HUES6 (cell line): ENCODE data around the gene TXNRD1.

Experiments used
- H3K27ac ChIP-seq: 2 replicates; pipeline ENCODE4 v1.7.0; 2013; ENCODE audit warnings: low read depth, mild to moderate bottlenecking, low read length, inconsistent platforms
- H3K27me3 ChIP-seq: 2 replicates; pipeline ENCODE4 v1.6.1; 2013; ENCODE audit warnings: low read length; ENCODE audit not compliant: control insufficient read depth, insufficient read depth
- H3K36me3 ChIP-seq: 2 replicates; pipeline ENCODE4 v1.6.1; 2013; ENCODE audit warnings: low read length; ENCODE audit not compliant: control insufficient read depth, insufficient read depth
- H3K4me1 ChIP-seq: 2 replicates; pipeline ENCODE4 v1.6.1; 2013; ENCODE audit warnings: low read length; ENCODE audit not compliant: control insufficient read depth, insufficient read depth
- H3K4me3 ChIP-seq: 2 replicates; pipeline ENCODE4 v1.5.1; 2013; ENCODE audit warnings: low read depth, low read length
- H3K9ac ChIP-seq: one replicate; pipeline ENCODE4 v1.6.1; 2013; ENCODE audit warnings: mild to moderate bottlenecking, low read length
- H3K9me3 ChIP-seq: 2 replicates; pipeline ENCODE4 v1.6.1; 2013; ENCODE audit warnings: low read depth, low read length; ENCODE audit not compliant: control insufficient read depth, insufficient read depth

TXNRD1 gene

DNA sequence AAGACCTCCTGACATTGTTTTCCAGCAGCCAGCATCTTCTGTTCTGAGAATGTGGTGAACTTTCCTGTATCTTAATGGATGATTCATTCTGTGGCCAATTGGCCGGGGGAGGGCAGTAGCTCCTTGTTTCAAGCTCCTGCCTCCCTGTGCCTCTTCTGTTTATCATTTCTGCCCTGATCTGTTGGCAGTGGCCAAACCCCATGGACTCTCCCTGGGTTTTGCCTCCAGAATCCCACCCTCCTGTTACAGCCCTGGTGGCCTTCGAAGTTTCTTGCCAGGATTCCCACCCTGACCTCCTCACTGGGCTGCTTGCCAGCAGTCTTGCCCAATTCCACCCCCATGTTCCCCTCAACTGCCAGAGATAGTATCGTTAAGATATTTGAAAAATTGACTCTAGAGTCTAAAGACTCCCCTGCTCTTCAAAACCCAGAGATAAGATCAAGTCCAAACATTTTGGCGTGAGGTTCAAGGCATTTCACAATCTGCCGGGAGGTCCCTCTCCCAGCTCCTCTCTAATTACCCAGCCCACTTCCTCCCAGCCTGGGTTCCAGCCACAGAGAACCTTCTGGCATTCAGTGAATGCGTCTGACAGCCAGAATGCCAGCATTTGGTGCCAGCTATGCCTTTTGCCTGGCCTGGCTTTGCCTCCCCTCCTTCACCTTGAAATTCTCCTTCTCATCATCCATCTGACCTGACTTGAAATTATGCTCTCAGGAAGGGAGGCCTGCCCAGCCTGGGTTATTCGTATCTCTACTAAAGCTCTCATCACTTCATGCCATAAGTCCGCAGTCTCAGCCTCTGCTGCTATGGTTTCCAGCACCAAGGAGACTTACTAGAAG lies 37.7 kb upstream of the TXNRD1 start:
- Histone ChIP-seq H3K4me1 (no peaks in the 10 kb centered on the region), H3K9me3 (peaks cover 3% of the 10 kb centered on the region; the same call in 1 of the 2 replicates), H3K36me3 (no peaks in the 10 kb centered on the region), H3K9ac (no peak overlapping the region), H3K4me3 (no peak overlapping the region), H3K27me3 (no peaks in the 10 kb centered on the region), H3K27ac (no peak overlapping the region)

DNA sequence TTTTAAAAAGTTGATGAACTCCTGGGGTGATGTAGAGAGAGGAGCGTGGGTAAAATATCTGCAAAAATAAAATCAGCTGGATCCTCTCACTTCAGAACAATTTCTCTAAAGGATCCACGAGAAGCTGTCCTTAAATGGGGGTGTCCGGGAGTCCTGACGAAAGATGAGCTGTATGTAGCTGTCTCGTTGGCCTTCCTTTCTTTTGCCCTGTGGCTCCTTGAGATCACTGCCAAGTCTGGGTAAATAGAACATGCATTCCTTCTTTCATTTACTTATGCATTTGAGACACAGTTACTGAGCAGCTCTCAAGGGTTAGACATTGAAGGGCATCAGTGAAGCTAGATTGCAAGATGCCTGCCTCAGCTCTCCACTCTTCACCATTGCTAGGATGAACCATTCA lies 35.2 kb upstream of the TXNRD1 start:
- Histone ChIP-seq H3K4me1 (no peaks in the 10 kb centered on the region), H3K9ac (no peak overlapping the region), H3K9me3 (peaks cover 20% of the 10 kb centered on the region), H3K4me3 (no peak overlapping the region), H3K27me3 (no peaks in the 10 kb centered on the region), H3K36me3 (no peaks in the 10 kb centered on the region), H3K27ac (no peak overlapping the region)

DNA sequence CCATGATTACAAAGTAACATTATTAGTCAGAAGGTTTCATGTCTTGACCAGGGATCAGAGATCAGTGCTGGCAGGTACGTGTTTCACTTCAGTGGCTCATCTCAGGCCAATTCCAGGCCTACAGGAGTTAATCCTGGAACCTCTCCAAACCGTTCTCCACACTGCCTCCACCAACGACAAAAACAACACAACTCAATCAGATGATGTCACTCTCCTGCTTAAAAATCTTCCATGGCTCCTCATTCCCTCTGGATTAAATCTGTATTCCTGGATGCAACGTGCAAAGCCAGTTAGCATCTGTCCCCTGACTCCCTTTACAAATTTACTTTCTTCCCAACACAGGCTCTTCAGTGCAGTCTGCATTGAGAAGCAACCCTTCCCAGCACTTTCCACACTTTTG lies 34.3 kb upstream of the TXNRD1 start:
- H3K9me3 ChIP-seq, result peaks cover 20% of the 10 kb centered on the region
- no peaks in the 10 kb centered on the region for H3K4me1 ChIP-seq
- no peaks in the 10 kb centered on the region for H3K27me3 ChIP-seq
- no peaks in the 10 kb centered on the region for H3K36me3 ChIP-seq
- H3K9ac ChIP-seq, result no peak overlapping the region
- H3K4me3 ChIP-seq, result no peak overlapping the region
- no peak overlapping the region for H3K27ac ChIP-seq

DNA sequence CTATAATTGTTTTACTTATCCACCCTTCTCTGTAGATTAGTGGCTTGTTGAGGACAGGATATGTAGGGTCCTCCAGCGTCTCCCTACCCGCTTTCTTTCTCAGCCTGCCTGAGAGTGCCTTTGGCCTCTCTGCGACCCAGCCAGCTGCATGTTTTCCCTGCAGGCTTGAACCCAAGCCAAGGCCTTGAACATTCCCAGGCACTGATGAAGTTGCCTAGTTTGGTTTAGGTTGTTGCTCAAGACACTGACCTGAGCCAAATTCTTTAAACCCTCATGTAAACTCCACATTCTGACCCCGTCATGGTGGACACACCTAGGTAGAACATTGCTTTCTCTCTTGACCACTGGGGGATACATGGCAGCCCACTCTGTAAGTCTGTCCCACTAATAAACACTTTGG lies 33.4 kb upstream of the TXNRD1 start:
- no peaks in the 10 kb centered on the region for H3K27me3 ChIP-seq
- H3K4me1 ChIP-seq, result no peaks in the 10 kb centered on the region
- H3K9me3 ChIP-seq, result peaks cover 20% of the 10 kb centered on the region
- no peak overlapping the region for H3K27ac ChIP-seq
- no peak overlapping the region for H3K9ac ChIP-seq
- H3K4me3 ChIP-seq, result no peak overlapping the region
- no peaks in the 10 kb centered on the region for H3K36me3 ChIP-seq

DNA sequence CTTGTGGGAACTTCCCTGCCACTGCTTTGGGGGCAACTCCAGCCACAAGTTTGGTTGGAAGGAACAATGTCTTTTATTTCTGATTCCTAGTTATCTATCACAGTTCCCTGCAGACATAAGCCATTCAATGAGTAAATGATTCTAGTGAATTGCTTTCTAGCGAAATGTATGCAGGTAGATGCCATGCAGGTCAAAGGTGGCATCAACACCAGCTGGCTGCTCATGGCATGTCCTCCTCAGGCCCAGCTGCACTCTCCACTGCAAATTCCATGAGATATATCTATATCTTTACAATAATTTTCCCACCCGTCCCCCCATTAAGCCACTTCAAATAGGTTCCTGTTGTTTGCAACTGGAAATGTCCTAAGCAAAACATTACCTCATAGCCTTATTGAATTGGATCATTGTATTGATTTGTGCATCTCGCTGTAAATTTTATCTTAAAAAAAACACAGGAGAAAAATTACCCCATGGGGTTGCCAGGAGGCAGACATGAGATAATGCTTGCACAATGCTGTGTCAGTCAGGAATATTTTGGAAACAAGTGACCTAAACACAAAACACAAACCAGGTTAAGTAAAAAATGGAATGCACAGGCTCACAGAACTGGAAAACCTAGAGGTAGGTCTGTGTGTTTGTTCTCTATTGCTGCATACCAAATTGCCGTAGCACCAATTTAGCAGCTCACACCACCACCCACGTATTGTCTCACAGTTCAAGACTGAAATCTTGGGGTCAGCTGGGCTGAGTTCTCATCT lies 32.8 kb upstream of the TXNRD1 start:
- no peak overlapping the region for H3K4me3 ChIP-seq

DNA sequence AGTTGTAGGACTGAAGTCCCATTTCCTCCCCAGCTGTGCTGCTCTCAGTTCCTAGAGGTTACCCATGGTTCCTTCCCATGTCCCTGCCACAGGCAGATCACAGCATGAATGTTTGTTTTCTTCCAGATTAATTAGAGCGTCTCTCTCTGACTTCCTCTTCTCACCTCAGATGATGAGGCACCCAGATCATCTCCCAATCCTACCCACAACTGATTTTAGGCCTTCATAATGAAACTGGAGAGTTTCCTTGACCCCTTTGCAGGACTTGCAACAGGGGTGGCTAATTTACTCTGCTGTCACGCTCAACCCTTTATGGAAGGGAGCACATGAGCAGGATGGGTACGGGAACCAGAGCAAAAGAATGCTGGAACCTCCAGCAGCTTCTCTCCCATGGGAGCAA lies 32.1 kb upstream of the TXNRD1 start:
- Histone ChIP-seq H3K9me3 (peaks cover 20% of the 10 kb centered on the region), H3K27ac (no peak overlapping the region), H3K36me3 (no peaks in the 10 kb centered on the region), H3K9ac (no peak overlapping the region), H3K4me3 (no peak overlapping the region), H3K4me1 (no peaks in the 10 kb centered on the region), H3K27me3 (no peaks in the 10 kb centered on the region)

More for the DNA sequence above, 32.8 kb upstream of the TXNRD1 start:
- H3K36me3 ChIP-seq, result no peaks in the 10 kb centered on the region
- H3K27me3 ChIP-seq, result no peaks in the 10 kb centered on the region
- H3K9me3 ChIP-seq, result peaks cover 20% of the 10 kb centered on the region
- H3K27ac ChIP-seq, result no peak overlapping the region
- no peaks in the 10 kb centered on the region for H3K4me1 ChIP-seq
- H3K9ac ChIP-seq, result no peak overlapping the region

DNA sequence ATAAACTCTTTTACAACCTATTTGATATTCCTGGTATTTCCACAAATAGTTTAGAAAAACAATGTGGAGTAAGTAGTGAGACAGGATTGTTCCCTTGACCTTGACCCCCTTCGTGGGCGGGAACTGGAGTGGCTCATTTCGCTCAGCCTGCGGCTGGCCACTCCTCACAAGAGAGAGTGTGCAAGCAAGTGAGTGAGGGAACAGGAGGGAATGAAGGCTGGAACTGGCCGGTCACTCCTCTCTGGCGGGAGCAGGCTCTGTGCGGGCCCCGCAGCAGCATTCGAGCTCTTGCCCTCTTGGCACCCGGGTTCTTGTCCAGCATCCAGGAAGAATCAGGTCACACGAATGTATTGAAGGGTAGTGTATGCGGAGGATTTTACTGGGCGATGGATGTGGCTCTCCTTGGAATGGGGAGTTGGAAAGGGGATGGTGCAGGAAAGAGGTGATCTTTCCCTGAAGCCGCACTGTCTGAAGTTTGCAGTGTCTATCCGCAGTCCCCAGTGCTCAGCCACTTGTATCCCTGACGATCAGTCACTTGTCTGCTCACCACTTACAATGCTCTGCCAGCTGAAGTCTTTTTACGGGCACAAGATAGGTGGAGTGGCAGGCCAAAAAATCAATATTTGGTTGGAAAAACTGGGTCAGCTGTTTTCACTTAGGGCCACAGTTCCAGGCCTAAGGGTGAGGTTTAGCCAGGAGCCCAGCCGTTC lies 28.0 kb upstream of the TXNRD1 start:
- Histone ChIP-seq H3K4me1 (no peaks in the 10 kb centered on the region), H3K9me3 (peaks cover 18% of the 10 kb centered on the region), H3K27ac (no peak overlapping the region)

DNA sequence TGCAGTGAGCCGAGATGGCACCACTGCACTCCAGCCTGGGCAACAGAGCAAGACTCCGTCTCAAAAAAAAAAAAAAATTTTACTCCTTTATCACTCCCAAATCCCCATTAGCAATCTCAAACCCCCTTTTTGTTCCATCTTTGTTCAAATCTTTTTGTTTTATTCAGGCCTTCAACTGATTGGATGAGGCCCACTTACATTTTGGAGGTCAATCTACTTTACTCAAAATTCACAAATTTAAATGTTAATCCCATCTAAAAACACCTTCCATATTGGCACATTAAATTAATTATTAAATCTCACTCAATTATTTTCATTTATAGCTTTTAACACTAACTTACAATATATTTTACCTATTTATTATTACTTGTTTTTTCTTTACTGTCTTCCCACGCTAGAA lies 27.0 kb upstream of the TXNRD1 start:
- Histone ChIP-seq H3K27ac (no peak overlapping the region), H3K9ac (no peak overlapping the region), H3K4me1 (no peaks in the 10 kb centered on the region), H3K36me3 (no peaks in the 10 kb centered on the region), H3K9me3 (peaks cover 12% of the 10 kb centered on the region), H3K4me3 (no peak overlapping the region), H3K27me3 (no peaks in the 10 kb centered on the region)

More for the DNA sequence above, 28.0 kb upstream of the TXNRD1 start:
- no peak overlapping the region for H3K4me3 ChIP-seq
- no peak overlapping the region for H3K9ac ChIP-seq
- H3K36me3 ChIP-seq, result no peaks in the 10 kb centered on the region
- H3K27me3 ChIP-seq, result no peaks in the 10 kb centered on the region

DNA sequence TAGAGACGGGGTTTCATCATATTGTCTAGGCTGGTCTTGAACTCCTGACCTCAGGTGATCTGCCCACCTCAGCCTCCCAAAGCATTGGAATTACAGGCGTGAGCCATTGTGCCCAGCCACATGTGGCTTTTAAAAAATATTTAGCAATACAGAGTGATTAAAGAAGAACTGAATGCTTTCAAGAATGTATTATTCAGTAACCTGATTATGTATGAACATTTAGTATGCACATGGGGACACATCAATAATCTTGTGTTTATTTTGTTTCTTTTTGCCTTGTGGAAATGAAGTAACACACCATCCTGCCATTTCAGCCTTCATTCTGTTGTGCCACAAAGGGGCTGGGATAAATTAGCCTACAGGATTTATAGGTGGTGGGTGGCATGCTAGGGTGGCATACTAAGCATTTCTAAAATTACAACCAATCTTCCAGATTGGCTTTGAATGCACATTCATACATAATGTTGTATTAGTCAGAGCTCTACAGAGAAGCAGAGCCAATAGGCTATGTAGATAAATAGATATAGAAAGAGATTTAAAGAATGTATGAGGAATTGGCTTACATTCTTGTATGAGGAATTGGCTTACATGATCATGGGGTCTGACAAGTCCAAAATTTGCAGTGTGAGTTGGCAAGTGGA lies 25.5 kb upstream of the TXNRD1 start:
- H3K9me3 ChIP-seq, result no peaks in the 10 kb centered on the region
- H3K27ac ChIP-seq, result no peak overlapping the region
- H3K36me3 ChIP-seq, result no peaks in the 10 kb centered on the region

DNA sequence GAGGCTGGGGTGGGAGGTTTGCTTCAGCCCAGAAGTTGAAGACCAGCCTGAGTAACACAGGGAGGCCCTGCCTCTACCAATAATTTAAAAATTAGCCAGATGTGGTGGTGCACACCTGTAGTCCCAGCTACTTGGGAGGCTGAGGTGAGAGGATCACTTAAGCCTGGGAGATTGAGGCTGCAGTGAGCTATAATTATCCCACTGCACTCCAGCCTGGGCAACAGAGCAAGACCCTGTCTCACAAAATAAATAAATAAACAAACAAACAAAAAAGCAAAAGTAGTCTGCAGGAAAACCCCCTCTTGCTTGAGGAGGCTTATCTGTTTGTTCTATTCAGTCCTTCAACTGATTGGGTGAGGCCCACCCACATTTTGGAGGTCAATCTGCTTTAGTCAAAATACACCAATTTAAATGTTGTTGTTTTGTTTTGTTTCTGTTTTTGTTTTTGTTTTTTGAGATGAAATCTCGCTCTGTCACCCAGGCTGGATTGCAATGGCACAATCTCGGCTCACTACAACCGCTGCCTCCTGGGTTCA lies 24.9 kb upstream of the TXNRD1 start:
- Histone ChIP-seq H3K4me3 (no peak overlapping the region), H3K36me3 (no peaks in the 10 kb centered on the region), H3K9ac (no peak overlapping the region), H3K9me3 (no peaks in the 10 kb centered on the region), H3K4me1 (no peaks in the 10 kb centered on the region), H3K27me3 (no peaks in the 10 kb centered on the region), H3K27ac (no peak overlapping the region)

More for the DNA sequence above, 25.5 kb upstream of the TXNRD1 start:
- Histone ChIP-seq H3K4me1 (no peaks in the 10 kb centered on the region), H3K4me3 (no peak overlapping the region), H3K27me3 (no peaks in the 10 kb centered on the region), H3K9ac (no peak overlapping the region)
